Stomach (tissue), 9 donors: Measurements from ENCODE around the gene CACNG5. TPM values are rescaled to one million over a fixed set of nuclear protein-coding genes. Genes with fewer than 3 reads are reported as not detected.

Source experiments
- DNase-seq, 2 donors: peaks; one replicate each; pipeline versions ENCODE4 v3.0.0 to v3.0.0-alpha.2; 2013 to 2019
- H3K27ac ChIP-seq, 5 donors: fragments of 200-600 bp in 4 of 5; sonication (generic) in 4 of 5; one replicate each; pipeline ENCODE4 v1.5.1; 2013 to 2019; ENCODE audit warnings: mild to moderate bottlenecking in 1 of 5, moderate library complexity in 1 of 5
- H3K27me3 ChIP-seq, 3 donors: fragments of 200-600 bp; sonication (generic); one replicate each; pipeline ENCODE4 v1.5.1; 2017 to 2019; ENCODE audit warnings: mixed run types in 1 of 3
- H3K36me3 ChIP-seq, 4 donors: fragments of 200-600 bp; sonication (generic); 1 replicate in 3 of 4; 2 replicates in 1 of 4; pipeline ENCODE4 v1.5.1; 2016 to 2019
- H3K4me1 ChIP-seq, 4 donors: fragments of 200-600 bp; sonication (generic); one replicate each; pipeline ENCODE4 v1.5.1; 2016 to 2019
- H3K4me3 ChIP-seq, 4 donors: fragments of 200-600 bp; sonication (generic) in 3 of 4; one replicate each; pipeline ENCODE4 v1.5.1; 2016 to 2019; ENCODE audit warnings: mild to moderate bottlenecking in 1 of 4
- H3K9me3 ChIP-seq, 4 donors: fragments of 200-600 bp; sonication (generic); one replicate each; pipeline ENCODE4 v1.5.1; 2016 to 2019
- EP300 ChIP-seq: sonication (generic); formaldehyde crosslinking; IDR thresholded peaks from one replicate; pipeline ENCODE4 v1.6.1; 2017; ENCODE audit warnings: antibody characterized with exemption
- POLR2A ChIP-seq, 4 donors: fragments of 450-650 bp; IDR thresholded peaks; one replicate each; pipeline ENCODE4 v1.6.1; 2016; ENCODE audit warnings: antibody characterized with exemption in 4 of 4, control low read depth in 2 of 4, mild to moderate bottlenecking in 1 of 4, moderate library complexity in 1 of 4
- POLR2AphosphoS5 ChIP-seq, 3 donors: sonication (generic); formaldehyde crosslinking; IDR thresholded peaks; one replicate each; pipeline ENCODE4 v1.6.1; 2016; ENCODE audit warnings: antibody characterized with exemption in 3 of 3
- WGBS, 5 donors: extraction: QIAGEN DNeasy Blood & Tissue Kit in 3 of 5; methylation state at CpG; one replicate each; pipeline versions ENCODE4 v1.1.5 to v1.1.7; 2013 to 2018; 5-methylcytosine and 5-hydroxymethylcytosine counted together
- intact Hi-C: fragments of 100-400 bp; cut with DNase I; formaldehyde crosslinking; loops from one replicate; pipeline ENCODE4 v1.15.1; 2023; ENCODE audit warnings: low total_unique reads
- polyA plus RNA-seq, 3 donors: library from polyadenylated mRNA; stranded (reverse); fragments of 200-250 nt; gene quantifications; one replicate each; pipeline ENCODE4 v1.2.3, GENCODE V29; 2013
- total RNA-seq, 5 donors: library from RNA; depleted of rRNA; stranded (reverse); fragments of >200 nt; gene quantifications; one replicate each; pipeline versions ENCODE4 v1.1.0 to v1.2.3, GENCODE V29; 2014 to 2016
- TF ChIP-seq, protein P1 (sequence below), 7 experiments: fragments of 450-650 bp in 4 of 7; fragments of 200-600 bp in 3 of 7; sonication (generic) in 3 of 7; IDR thresholded peaks; one replicate each; pipeline ENCODE4 v1.5.1; 2016 to 2019; ENCODE audit warnings: antibody characterized with exemption in 7 of 7, control low read depth in 2 of 7, mild to moderate bottlenecking in 1 of 7
- donor health status: healthy with polysubstance abuse.
- donor health status: Bipolar disorder and iron deficiency.
- donor health status: healthy.

CACNG5 gene
- total and polyA plus RNA-seq, 8 donors = not detected

DNA sequence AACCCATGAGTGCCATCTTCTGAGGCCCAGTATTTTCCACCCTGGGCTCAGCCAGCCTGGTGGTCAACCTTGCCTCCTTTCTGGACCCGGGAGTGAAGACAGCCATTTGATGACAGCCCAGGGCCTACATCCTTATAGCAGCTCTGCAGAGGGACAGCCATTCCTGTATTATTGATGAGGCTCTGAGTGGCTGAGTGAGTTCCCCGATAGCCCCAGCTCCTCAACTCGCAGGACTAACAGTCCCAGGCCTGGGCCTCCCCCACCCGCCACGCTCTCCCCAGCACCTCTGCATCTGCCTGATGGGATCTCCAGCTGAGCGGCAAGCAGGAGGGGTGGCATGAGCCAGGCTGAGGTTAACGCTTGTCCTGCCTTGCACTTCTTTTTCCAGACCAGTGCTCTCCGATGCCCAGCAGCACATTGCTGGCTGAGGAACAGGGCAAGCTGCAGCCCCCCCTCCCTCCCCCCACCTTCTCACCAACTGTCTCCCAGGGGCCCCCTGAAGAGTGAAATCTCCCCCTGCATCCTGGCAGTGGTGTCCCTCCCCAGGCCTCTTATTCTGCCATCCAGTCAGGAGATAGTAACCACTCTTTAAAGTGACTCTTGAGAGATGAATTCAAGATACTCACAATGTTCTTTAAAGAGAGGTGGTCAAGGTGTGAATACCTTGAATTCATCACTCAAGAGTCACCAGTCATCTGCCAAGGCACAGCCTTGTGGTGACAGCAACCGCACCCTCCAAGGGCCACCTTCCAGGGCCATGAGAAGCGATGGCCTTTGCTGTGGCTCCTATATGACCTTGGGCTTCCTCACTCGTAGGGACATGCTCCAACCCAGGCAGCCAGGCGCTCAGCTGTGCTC, 23.5 kb downstream of the CACNG5 start:
- Histone ChIP-seq H3K9me3 (peaks cover 0 to 17% (median 8%) of the 10 kb centered on the region in 4 donors), H3K27me3 (no peaks in the 10 kb centered on the region), H3K4me1 (no peaks in the 10 kb centered on the region), H3K4me3 (no peak overlapping the region), H3K27ac (no peak overlapping the region), H3K36me3 (no peaks in the 10 kb centered on the region)
- intact Hi-C loops = no loop called here
- 76 to 80% (median 79%) methylated on average over 11 to 12 of the region's 12 CpGs for WGBS, 5 donors
- TF ChIP-seq, protein P1, sequence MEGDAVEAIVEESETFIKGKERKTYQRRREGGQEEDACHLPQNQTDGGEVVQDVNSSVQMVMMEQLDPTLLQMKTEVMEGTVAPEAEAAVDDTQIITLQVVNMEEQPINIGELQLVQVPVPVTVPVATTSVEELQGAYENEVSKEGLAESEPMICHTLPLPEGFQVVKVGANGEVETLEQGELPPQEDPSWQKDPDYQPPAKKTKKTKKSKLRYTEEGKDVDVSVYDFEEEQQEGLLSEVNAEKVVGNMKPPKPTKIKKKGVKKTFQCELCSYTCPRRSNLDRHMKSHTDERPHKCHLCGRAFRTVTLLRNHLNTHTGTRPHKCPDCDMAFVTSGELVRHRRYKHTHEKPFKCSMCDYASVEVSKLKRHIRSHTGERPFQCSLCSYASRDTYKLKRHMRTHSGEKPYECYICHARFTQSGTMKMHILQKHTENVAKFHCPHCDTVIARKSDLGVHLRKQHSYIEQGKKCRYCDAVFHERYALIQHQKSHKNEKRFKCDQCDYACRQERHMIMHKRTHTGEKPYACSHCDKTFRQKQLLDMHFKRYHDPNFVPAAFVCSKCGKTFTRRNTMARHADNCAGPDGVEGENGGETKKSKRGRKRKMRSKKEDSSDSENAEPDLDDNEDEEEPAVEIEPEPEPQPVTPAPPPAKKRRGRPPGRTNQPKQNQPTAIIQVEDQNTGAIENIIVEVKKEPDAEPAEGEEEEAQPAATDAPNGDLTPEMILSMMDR (IDR thresholded peaks at IDR 0.05) = no peak
- TF ChIP-seq EP300 = no peak
- TF ChIP-seq POLR2AphosphoS5 (IDR thresholded peaks at IDR 0.05) = no peak
- no peak for TF ChIP-seq POLR2A (IDR thresholded peaks at IDR 0.05)
- DNase-seq = no peak

DNA sequence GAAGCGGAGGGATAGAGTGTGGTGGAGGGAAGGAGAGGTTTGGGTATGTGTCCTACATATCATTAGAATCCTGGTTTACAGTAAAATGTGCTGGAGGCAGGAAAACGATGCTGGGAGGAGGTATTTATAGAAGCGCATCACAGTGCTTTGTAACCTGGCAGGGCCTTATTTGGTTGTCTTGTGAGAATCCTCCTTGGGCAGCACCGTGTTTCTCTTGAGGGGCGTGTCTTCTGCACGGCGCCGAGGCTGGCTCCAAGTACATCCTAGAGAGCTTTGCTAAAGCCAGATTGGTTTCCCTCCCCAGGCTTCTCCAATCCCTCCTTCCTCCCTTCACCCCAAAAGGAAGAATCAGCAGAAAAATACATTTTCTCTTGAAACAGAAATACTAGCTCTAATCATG, 24.4 kb downstream of the CACNG5 start:
- intact Hi-C loops = no loop called here
- Histone ChIP-seq H3K36me3 (no peaks in the 10 kb centered on the region), H3K27me3 (no peaks in the 10 kb centered on the region), H3K9me3 (peaks cover 0 to 21% (median 12%) of the 10 kb centered on the region in 4 donors), H3K4me3 (no peak overlapping the region), H3K27ac (no peak overlapping the region), H3K4me1 (no peaks in the 10 kb centered on the region)
- TF ChIP-seq EP300 (no peak), POLR2AphosphoS5 (IDR thresholded peaks at IDR 0.05) (no peak), POLR2A (IDR thresholded peaks at IDR 0.05) (no peak)
- TF ChIP-seq, protein P1 (IDR thresholded peaks at IDR 0.05) = no peak
- WGBS, 5 donors = 64 to 79% (median 72%) methylated on average over 8 of the region's 8 CpGs
- no peak for DNase-seq

DNA sequence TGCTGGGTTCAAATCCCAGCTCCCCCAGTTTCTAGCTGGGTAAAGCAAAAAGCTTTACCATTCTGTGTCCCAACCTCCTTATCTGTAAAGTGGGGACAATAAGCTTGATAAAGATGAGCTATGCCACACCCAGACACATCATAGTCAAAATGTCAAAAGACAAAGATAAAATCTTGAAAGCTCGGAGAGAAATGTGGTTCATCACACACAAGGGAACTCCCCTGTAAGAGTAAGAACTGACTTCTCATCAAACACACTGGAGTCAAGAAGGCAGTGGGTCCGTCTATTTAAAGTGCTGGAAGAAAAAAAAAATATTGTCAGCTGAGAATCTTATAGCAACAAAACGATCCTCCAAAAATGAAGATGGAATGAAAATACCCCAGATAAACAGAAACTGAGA, 25.3 kb downstream of the CACNG5 start:
- H3K4me1 ChIP-seq = no peaks in the 10 kb centered on the region
- 63 to 76% (median 68%) methylated on average over 3 of the region's 3 CpGs for WGBS, 5 donors
- no peak overlapping the region for H3K4me3 ChIP-seq
- DNase-seq = no peak
- no peak overlapping the region for H3K27ac ChIP-seq
- TF ChIP-seq, protein P1 (IDR thresholded peaks at IDR 0.05) = no peak
- no peak for TF ChIP-seq EP300
- TF ChIP-seq POLR2AphosphoS5 (IDR thresholded peaks at IDR 0.05) = no peak
- TF ChIP-seq POLR2A (IDR thresholded peaks at IDR 0.05) = no peak
- intact Hi-C loops = no loop called here
- H3K36me3 ChIP-seq = no peaks in the 10 kb centered on the region
- H3K9me3 ChIP-seq = peaks cover 0 to 18% (median 6%) of the 10 kb centered on the region in 4 donors
- no peaks in the 10 kb centered on the region for H3K27me3 ChIP-seq

DNA sequence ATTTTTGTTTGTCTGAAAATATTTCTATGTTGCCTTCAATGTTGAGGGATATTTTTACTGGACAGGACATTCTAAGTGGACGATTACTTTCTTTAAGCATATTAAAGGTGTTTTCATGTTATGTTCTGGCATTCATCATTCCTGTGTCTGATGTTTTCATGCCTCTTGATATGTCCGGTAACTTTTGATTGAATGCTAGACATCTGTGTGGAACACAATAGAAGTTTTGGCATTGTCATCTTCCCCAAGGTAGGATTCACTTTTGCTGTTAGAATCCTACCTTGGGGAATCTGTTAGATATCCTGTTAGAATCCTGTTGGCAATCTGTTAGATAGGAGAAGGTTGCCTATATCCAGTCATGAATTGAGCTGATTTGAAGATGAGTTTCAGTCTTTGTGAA, 28.9 kb downstream of the CACNG5 start:
- Histone ChIP-seq H3K4me3 (no peak overlapping the region), H3K36me3 (no peaks in the 10 kb centered on the region), H3K27ac (no peak overlapping the region), H3K9me3 (peaks cover 0 to 26% (median 12%) of the 10 kb centered on the region in 4 donors), H3K27me3 (no peaks in the 10 kb centered on the region), H3K4me1 (no peaks in the 10 kb centered on the region)
- intact Hi-C loops = no loop called here
- no peak for DNase-seq
- TF ChIP-seq EP300 (no peak), POLR2A (IDR thresholded peaks at IDR 0.05) (no peak), POLR2AphosphoS5 (IDR thresholded peaks at IDR 0.05) (no peak)
- TF ChIP-seq, protein P1 (IDR thresholded peaks at IDR 0.05) = no peak
- 83 to 95% (median 90%) methylated on average over 2 of the region's 2 CpGs for WGBS, 5 donors
